Measurements from ENCODE around the gene PJA1. TPM values are rescaled to one million over a fixed set of nuclear protein-coding genes. Genes with fewer than 3 reads are reported as not detected.

Gene PJA1
- total RNA-seq, 3 donors from 2014 or later, result 14.1 to 16.0 (median 14.9) TPM

DNA sequence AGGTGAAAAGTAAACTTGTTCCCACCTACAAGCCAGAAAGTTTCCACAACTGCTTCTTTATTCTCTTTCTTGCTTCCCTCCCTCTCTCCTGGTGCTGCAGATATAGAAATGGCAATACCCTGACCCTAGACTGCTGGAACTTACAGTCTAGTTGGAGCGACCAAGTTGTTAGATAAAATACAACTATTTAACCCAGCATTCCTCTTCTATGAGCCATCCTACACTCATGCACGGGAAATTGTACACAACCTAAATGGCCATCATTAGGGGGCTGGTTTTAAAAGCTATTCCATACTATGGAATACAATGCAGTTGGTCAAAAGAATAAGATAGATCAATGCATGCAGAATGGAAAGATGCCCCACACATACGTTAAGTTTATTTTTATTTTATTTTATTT, 41.1 kb downstream of the PJA1 start:
- Mint-ChIP-seq H3K9me3 (no peaks in the 10 kb centered on the region), H3K4me1 (ENCODE audit: low read depth) (peaks cover 2% of the 10 kb centered on the region), H3K27me3 (ENCODE audit: low read depth) (peaks cover 5% of the 10 kb centered on the region), H3K36me3 (ENCODE audit: insufficient read depth) (no peaks in the 10 kb centered on the region), H3K4me3 (no peak overlapping the region)
- DNase-seq, result no peak
- ATAC-seq, result no peak

DNA sequence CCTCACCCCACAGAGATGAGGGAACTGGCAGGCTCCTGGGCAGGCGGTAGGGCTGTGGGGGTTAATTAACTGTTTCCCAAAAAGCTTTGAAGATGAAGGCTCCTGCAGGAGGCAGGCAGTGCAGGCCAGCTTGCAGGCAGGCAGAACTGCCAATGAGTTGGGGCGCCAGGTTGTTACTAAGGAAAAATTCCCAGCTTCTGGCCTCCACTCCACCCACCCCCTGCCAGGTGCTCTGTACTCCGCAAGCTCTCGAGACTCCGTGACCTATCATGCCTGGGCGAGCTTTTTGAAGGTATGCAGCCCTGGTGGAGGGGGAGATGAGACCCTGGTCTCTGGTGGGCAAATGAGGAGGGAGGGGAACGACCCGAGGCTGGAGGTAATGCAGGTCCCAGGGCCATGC, 41.8 kb downstream of the PJA1 start:
- Mint-ChIP-seq H3K4me1 (ENCODE audit: low read depth) (peaks cover 2% of the 10 kb centered on the region), H3K36me3 (ENCODE audit: insufficient read depth) (no peaks in the 10 kb centered on the region), H3K4me3 (no peak overlapping the region), H3K9me3 (no peaks in the 10 kb centered on the region), H3K27me3 (ENCODE audit: low read depth) (peaks cover 3% of the 10 kb centered on the region)
- ATAC-seq (no peak), DNase-seq (no peak)

DNA sequence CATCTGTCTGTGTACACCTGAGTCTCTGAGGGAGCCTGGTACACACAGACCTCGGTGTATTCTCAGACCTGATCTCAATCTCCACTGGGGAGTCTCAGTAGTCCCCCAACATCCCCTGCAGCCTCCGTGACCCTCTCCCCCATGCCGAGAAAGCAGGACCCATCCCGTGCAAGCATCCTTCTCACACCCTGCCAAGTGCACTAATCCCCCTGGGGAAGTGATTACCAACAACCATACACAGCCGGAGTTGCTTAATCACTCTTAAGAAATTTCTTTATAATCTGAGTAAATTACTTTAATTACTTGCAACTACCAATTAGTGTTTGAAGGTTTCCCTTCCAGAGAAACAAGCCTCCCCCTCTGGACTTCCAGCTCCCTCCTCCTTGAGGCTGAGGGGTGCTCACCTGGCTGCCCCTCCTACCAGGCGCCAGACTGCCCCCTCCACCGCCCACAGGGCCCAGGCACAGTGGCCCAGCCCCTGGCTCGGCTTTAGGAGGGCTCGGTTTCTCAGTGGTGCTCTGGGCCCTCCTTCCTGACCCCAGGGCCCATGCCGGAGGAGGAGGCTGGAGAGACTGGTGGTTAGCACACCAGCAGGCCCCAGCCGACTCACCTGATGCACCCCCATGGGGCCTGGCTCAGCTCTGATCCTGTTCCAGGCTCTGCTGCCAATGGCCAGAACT, 43.8 kb downstream of the PJA1 start:
- Mint-ChIP-seq H3K9me3 (no peaks in the 10 kb centered on the region), H3K36me3 (ENCODE audit: insufficient read depth) (no peaks in the 10 kb centered on the region), H3K4me3 (no peak overlapping the region), H3K4me1 (ENCODE audit: low read depth) (no peaks in the 10 kb centered on the region), H3K27me3 (ENCODE audit: low read depth) (no peaks in the 10 kb centered on the region)
- DNase-seq (no peak), ATAC-seq (no peak)

DNA sequence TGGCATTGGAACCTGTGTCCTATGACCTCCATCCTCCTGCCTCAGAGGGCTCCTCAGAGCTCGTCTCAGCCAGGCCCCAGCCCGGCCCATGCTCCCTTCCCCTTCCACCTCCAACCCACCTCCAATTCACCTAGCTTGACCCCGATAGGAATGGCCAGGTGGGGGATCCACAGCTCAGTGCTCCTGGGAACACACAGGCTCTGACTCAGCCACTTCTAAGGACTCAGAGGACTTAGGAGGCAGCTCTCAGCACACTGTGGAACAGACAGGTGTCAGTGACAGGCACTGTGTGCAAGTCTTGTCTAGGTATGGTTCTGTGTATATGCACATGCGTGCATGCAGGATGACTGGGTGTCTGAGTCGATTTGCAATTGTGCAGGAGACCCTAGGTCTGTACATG, 44.8 kb downstream of the PJA1 start:
- ATAC-seq (no peak), DNase-seq (no peak)
- H3K4me3 Mint-ChIP-seq, result no peak overlapping the region
- no peaks in the 10 kb centered on the region for H3K27me3 Mint-ChIP-seq (ENCODE audit: low read depth)
- no peaks in the 10 kb centered on the region for H3K4me1 Mint-ChIP-seq (ENCODE audit: low read depth)
- no peaks in the 10 kb centered on the region for H3K36me3 Mint-ChIP-seq (ENCODE audit: insufficient read depth)
- no peaks in the 10 kb centered on the region for H3K9me3 Mint-ChIP-seq

DNA sequence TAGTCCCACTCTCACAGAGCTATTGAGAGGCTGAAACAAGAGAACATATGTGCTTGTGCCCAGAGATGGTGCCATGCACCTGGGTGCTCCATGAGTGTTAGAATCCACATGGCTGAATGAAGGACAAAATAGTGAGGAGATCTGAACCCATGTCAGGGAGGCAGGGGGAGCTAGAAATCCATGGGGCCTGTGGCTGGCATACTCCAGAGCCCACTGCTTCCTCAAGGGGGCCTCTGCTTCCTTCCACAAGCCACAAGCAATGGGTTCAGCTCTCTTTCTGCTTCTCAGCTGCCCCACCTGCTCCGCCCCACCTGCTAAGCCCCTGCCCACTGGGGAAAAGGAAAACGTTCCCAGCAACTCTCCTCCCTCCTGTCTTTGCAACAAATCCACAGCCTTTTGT, 46.1 kb downstream of the PJA1 start:
- Mint-ChIP-seq H3K4me3 (no peak overlapping the region), H3K27me3 (ENCODE audit: low read depth) (no peaks in the 10 kb centered on the region), H3K4me1 (ENCODE audit: low read depth) (no peaks in the 10 kb centered on the region), H3K9me3 (no peaks in the 10 kb centered on the region), H3K36me3 (ENCODE audit: insufficient read depth) (no peaks in the 10 kb centered on the region)
- ATAC-seq, result no peak
- no peak for DNase-seq

DNA sequence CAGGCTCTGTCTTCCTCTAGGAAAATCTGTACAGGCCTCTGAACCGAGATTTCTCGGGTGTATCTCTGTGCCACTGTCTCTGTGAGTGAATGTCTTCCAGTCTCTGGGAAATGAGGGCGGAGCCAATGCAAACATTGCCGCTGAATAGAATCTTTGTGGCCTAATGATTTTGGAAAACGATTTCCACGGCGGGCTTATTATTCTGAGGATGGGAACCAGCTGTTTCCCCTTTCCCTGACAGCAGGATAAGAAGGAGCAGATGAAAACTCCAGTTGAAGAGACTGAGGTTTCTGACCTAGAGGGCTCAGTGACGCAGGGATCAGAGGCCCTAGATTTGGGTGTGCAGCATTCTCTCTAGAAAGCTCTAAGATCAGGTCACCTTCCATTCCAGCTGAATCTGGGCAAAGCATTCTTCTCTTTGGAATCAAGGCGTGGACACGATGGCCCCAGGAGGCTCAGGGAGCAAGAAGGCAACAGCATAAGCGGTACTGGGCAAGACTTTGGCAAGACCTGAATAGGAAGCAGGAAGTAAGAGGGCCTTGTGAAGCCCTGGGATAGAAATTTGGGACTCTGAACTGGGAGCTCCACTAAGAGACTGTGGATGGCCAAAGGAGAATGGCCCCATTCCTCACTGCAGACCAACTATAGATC, 47.3 kb downstream of the PJA1 start:
- H3K4me3 Mint-ChIP-seq, result no peak overlapping the region
- no peaks in the 10 kb centered on the region for H3K27me3 Mint-ChIP-seq (ENCODE audit: low read depth)
- DNase-seq (no peak), ATAC-seq (no peak)
- no peaks in the 10 kb centered on the region for H3K9me3 Mint-ChIP-seq
- no peaks in the 10 kb centered on the region for H3K36me3 Mint-ChIP-seq (ENCODE audit: insufficient read depth)
- H3K4me1 Mint-ChIP-seq (ENCODE audit: low read depth), result no peaks in the 10 kb centered on the region

DNA sequence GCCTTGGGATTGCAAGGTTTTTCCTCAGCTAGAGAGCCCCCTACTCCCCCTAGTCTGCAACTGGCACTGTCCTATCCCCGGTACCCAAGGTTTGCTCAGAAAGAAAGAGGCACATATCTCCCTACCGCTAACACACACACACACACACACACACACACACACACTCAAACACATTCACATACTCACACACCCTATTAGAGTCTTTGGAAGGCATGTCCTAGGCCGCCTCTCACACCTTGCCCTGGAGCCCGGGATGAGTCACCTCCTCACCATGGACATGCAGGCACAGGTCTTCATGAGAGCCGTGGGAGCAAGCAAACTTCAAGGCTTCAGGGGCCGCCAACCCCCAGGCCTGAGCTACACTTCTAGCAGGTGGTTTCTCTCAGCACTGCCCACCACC, 49.2 kb downstream of the PJA1 start:
- Mint-ChIP-seq H3K4me1 (ENCODE audit: low read depth) (no peaks in the 10 kb centered on the region), H3K4me3 (no peak overlapping the region), H3K36me3 (ENCODE audit: insufficient read depth) (no peaks in the 10 kb centered on the region)

DNA sequence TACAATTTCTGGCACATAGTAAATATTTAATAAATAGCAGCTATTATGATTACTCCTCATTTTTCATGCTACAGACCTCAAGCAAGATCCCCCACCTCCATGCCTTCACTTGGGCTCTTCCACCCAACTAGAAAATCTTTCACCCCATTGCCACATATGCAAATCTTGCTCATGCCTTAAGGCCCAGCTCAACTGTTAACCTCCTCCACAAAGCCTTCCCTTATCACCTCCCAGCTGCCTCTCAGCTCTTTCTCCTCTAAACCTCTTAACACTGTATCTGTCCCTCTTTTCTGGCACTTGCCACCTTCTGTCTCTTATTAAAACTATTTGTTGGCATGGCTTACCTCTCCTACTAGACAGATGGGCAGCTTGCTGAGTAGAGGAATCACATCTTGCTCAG, 51.5 kb downstream of the PJA1 start:
- no peak for DNase-seq
- Mint-ChIP-seq H3K9me3 (no peaks in the 10 kb centered on the region), H3K27me3 (ENCODE audit: low read depth) (no peaks in the 10 kb centered on the region), H3K4me1 (ENCODE audit: low read depth) (no peaks in the 10 kb centered on the region), H3K36me3 (ENCODE audit: insufficient read depth) (no peaks in the 10 kb centered on the region), H3K4me3 (no peak overlapping the region)
- ATAC-seq, result no peak

More for the DNA sequence above, 49.2 kb downstream of the PJA1 start:
- no peaks in the 10 kb centered on the region for H3K27me3 Mint-ChIP-seq (ENCODE audit: low read depth)
- ATAC-seq (no peak), DNase-seq (no peak)
- no peaks in the 10 kb centered on the region for H3K9me3 Mint-ChIP-seq
